Progenitor cell of endocrine pancreas (in vitro differentiated cells): ENCODE data around the gene MXD1. TPM values are rescaled to one million over a fixed set of nuclear protein-coding genes. Genes with fewer than 3 reads are reported as not detected.

Source experiments
- DNase-seq: peaks from one replicate; pipeline ENCODE4 v3.0.0; 2021; ENCODE audit warnings: low spot score; ENCODE audit not compliant: unreplicated experiment
- H3K27ac Mint-ChIP-seq: 2 replicates; pipeline ENCODE4 v1.8.0; 2021; ENCODE audit warnings: mild to moderate bottlenecking, moderate library complexity, mixed read lengths
- H3K27me3 Mint-ChIP-seq: 2 replicates; pipeline ENCODE4 v1.8.0; 2021; ENCODE audit warnings: mixed read lengths
- H3K36me3 Mint-ChIP-seq: 2 replicates; pipeline ENCODE4 v1.8.0; 2022; ENCODE audit warnings: mixed read lengths; ENCODE audit not compliant: insufficient read depth
- H3K4me1 Mint-ChIP-seq: 2 replicates; pipeline ENCODE4 v1.8.0; 2021; ENCODE audit warnings: low read depth, mixed read lengths
- H3K4me3 Mint-ChIP-seq: 2 replicates; pipeline ENCODE4 v1.8.0; 2021; ENCODE audit warnings: low read depth, mild to moderate bottlenecking, moderate library complexity, mixed read lengths
- H3K9me3 Mint-ChIP-seq: 2 replicates; pipeline ENCODE4 v1.8.0; 2021; ENCODE audit warnings: low read depth, mixed read lengths
- CTCF ChIP-seq: fragments of 200-600 bp; sonication (generic); IDR thresholded peaks from one replicate; pipeline ENCODE4 v1.5.0; 2021; ENCODE audit warnings: antibody characterized with exemption, mild to moderate bottlenecking; ENCODE audit not compliant: unreplicated experiment
- total RNA-seq: library from RNA; stranded (reverse); gene quantifications from 2 replicates; pipeline ENCODE4 v1.2.1, GENCODE V29; 2021

The MXD1 gene
- total RNA-seq, 1 donor from 2014 or later = 10.8 TPM

DNA sequence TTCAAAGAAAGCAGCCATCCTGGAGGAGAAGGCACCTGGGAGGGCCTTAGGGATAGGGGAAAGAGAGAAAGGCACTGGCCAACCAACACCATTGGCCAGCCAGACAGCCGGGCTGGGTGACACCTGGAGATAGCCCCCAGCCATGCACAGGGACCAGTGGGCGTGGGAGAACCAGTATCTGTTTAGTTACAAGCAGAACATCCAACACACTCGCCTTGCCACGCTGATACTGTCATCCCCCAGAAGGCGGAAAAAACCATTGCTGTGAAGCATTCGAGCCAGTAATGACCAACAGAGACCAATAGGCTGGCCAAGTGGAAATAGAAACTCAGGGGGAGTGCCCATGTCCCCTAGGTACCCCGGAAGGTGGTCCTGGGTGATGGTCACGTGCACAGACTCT, 31.0 kb downstream of the MXD1 start:
- H3K9me3 Mint-ChIP-seq = no peaks in the 10 kb centered on the region
- H3K4me1 Mint-ChIP-seq = peaks cover 4% of the 10 kb centered on the region
- no peak for TF ChIP-seq CTCF
- peaks cover 3% of the 10 kb centered on the region for H3K27me3 Mint-ChIP-seq
- peaks cover 1% of the 10 kb centered on the region for H3K36me3 Mint-ChIP-seq
- no peak overlapping the region for H3K27ac Mint-ChIP-seq
- no peak for DNase-seq
- H3K4me3 Mint-ChIP-seq = no peak overlapping the region

GRCh38 chr2:69946351-69947324, 31.7 kb downstream of the MXD1 start:
- no peak for TF ChIP-seq CTCF
- H3K27me3 Mint-ChIP-seq = peaks cover 3% of the 10 kb centered on the region
- H3K9me3 Mint-ChIP-seq = no peaks in the 10 kb centered on the region
- no peak for DNase-seq
- peaks cover 4% of the 10 kb centered on the region for H3K4me1 Mint-ChIP-seq
- no peak overlapping the region for H3K27ac Mint-ChIP-seq
- peaks cover 1% of the 10 kb centered on the region for H3K36me3 Mint-ChIP-seq
- no peak overlapping the region for H3K4me3 Mint-ChIP-seq

- no peaks in the 10 kb centered on the region for H3K9me3 Mint-ChIP-seq
- peaks cover 4% of the 10 kb centered on the region for H3K4me1 Mint-ChIP-seq
- no peak overlapping the region for H3K27ac Mint-ChIP-seq
- peaks cover 1% of the 10 kb centered on the region for H3K36me3 Mint-ChIP-seq
- H3K27me3 Mint-ChIP-seq = peaks cover 3% of the 10 kb centered on the region
- H3K4me3 Mint-ChIP-seq = no peak overlapping the region
- DNase-seq = no peak
- TF ChIP-seq CTCF = no peak
Measured at GRCh38 chr2:69947325-69947931, 32.5 kb downstream of the MXD1 start.

DNA sequence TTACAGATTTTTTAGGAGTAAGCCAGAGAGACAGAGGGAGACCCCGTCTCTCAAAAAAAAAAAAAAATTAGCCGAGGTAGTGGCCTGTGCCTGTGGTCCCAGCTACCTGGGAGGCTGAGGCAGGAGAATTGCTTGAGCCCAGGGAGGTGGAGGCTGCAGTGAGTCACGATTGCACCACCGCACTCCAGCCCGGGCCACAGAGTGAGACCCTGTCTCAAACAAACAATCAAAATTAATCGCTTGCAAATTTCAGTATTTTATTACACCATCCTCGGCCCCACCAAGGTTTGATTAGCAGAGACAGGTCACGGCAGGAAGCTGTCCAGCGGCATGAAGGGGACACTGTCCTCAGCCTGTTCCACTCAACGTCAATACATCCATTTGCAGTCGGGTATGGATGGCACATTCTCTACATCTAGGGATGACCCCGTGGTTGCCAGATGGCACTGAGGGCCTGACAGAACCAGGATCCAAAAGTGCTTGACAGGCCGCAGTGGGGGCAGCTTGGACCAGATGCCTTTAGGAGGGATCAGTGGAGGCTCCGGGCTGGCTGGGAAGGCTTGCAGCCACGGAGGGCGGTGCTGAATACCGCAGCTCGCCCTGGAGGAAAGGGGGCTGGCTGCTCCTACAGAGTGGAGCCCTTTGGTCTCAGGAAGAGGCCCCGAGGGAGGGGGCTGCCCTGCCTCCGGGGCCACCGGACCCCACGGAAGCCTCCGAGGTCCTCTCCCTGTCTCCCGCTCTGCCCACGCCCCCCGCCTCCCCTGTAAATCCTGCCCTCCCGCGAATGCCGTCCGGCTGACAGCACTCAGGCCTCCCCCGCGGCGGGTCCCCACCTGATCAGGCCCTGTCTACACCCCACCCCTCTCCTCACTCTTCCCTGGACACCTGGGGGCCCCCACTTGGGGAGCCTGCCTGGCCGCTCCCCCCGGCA, 33.4 kb downstream of the MXD1 start:
- H3K4me1 Mint-ChIP-seq = peaks cover 4% of the 10 kb centered on the region
- no peak overlapping the region for H3K4me3 Mint-ChIP-seq
- TF ChIP-seq CTCF = no peak
- no peak for DNase-seq
- H3K27ac Mint-ChIP-seq = no peak overlapping the region
- no peaks in the 10 kb centered on the region for H3K36me3 Mint-ChIP-seq
- peaks cover 3% of the 10 kb centered on the region for H3K27me3 Mint-ChIP-seq
- no peaks in the 10 kb centered on the region for H3K9me3 Mint-ChIP-seq
